Measurements from ENCODE around the gene ZFP36L1. TPM values are rescaled to one million over a fixed set of nuclear protein-coding genes. Genes with fewer than 3 reads are reported as not detected.

Gene ZFP36L1
- total and polyA plus RNA-seq, 9 of the 15 experiments (the other 6 are each of a cell fraction or from before 2014, with no cell fraction given) = 1.3 to 26.6 (median 3.7) TPM

GRCh38 chr14:68793734-68794129 lies 865 bp upstream of the ZFP36L1 start (continued):
- TF ChIP-seq ZNF407 (IDR thresholded peaks at IDR 0.05; ENCODE audit: low read depth) (no peak), MTF1 (CRISPR knock-in tag; IDR thresholded peaks at IDR 0.05; ENCODE audit: borderline replicate concordance) (no peak), SAP30 (IDR thresholded peaks at IDR 0.05; ENCODE audit: borderline replicate concordance, insufficient read depth, low read depth, low read length, poor library complexity, severe bottlenecking) (no peak), RBM25 (IDR thresholded peaks at IDR 0.05; ENCODE audit: low read depth, low read length, severe bottlenecking) (no peak), CBX3 (IDR thresholded peaks at IDR 0.05; ENCODE audit: borderline replicate concordance in 1 of 2, low read length in 2 of 2) (no peak), KLF6 (CRISPR knock-in tag; IDR thresholded peaks at IDR 0.05; ENCODE audit: borderline replicate concordance) (no peak), ZFP36 (IDR thresholded peaks at IDR 0.05; ENCODE audit: low read depth, low read length, partially characterized antibody) (no peak), KDM2B (CRISPR knock-in tag; IDR thresholded peaks at IDR 0.05) (no peak), ARHGAP35 (IDR thresholded peaks at IDR 0.05; ENCODE audit: partially characterized antibody) (no peak), FOXP1 (CRISPR knock-in tag; IDR thresholded peaks at IDR 0.05) (no peak), SNIP1 (IDR thresholded peaks at IDR 0.05; ENCODE audit: low read depth) (no peak), ZNF395 (CRISPR knock-in tag; IDR thresholded peaks at IDR 0.05) (0 out of 2 replicates have a peak, but pooled peaks have one; percentile 59), ZFPM2 (CRISPR knock-in tag; IDR thresholded peaks at IDR 0.05) (no peak), ZNF134 (CRISPR knock-in tag; conservative IDR thresholded peaks at IDR 0.05) (no peak), NFIX (CRISPR knock-in tag; IDR thresholded peaks at IDR 0.05; ENCODE audit: low read depth) (no peak), RBFOX2 (IDR thresholded peaks at IDR 0.05; ENCODE audit: low read depth, low read length) (peak; percentile 54), NFATC3 (IDR thresholded peaks at IDR 0.05) (no peak)
- TF ChIP-seq, protein P1, sequence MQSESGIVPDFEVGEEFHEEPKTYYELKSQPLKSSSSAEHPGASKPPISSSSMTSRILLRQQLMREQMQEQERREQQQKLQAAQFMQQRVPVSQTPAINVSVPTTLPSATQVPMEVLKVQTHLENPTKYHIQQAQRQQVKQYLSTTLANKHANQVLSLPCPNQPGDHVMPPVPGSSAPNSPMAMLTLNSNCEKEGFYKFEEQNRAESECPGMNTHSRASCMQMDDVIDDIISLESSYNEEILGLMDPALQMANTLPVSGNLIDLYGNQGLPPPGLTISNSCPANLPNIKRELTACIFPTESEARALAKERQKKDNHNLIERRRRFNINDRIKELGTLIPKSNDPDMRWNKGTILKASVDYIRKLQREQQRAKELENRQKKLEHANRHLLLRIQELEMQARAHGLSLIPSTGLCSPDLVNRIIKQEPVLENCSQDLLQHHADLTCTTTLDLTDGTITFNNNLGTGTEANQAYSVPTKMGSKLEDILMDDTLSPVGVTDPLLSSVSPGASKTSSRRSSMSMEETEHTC (IDR thresholded peaks at IDR 0.05) = no peak
